ENCODE results near the gene ALKBH3.

Gene ALKBH3

GRCh38 chr11:43959321-43959995 lies 78.8 kb downstream of the ALKBH3 start:
- no peak overlapping the region for H2BK5ac ChIP-seq (ENCODE audit: low read length)
- no peak overlapping the region for H4K8ac ChIP-seq (ENCODE audit: low read depth, low read length)
- no peak overlapping the region for H4K5ac ChIP-seq (ENCODE audit: low read length)
- no CpG with 5 or more reads among the region's 6 CpGs for WGBS (ENCODE audit: extremely low coverage, insufficient coverage, low lambda C conversion rate)
- no peaks in the 10 kb centered on the region for H3K36me3 ChIP-seq (ENCODE audit: control insufficient read depth, insufficient read depth, low read length)
- no peak overlapping the region for H2BK120ac ChIP-seq (ENCODE audit: low read depth, low read length)
- peaks cover 10% of the 10 kb centered on the region for H3K4me1 ChIP-seq (ENCODE audit: control insufficient read depth, low read depth, low read length)
- no peak overlapping the region for H3K4ac ChIP-seq (ENCODE audit: low read depth, low read length)
- H3K27ac ChIP-seq (ENCODE audit: low read depth, low read length) = no peak overlapping the region
- H3K27me3 ChIP-seq (ENCODE audit: insufficient read depth, low read length, poor library complexity) = no peaks in the 10 kb centered on the region
- peak overlapping the region; percentile 19 for H3K56ac ChIP-seq (ENCODE audit: low read length)
- H3K79me2 ChIP-seq (ENCODE audit: control insufficient read depth, insufficient read depth, low read length) = no peaks in the 10 kb centered on the region
- no peak overlapping the region for H3K23ac ChIP-seq (ENCODE audit: low read length)
- no peak overlapping the region for H3K4me3 ChIP-seq (ENCODE audit: low read length)
- peak; percentile 70 for DNase-seq
- H2AK5ac ChIP-seq (ENCODE audit: low read length) = no peak overlapping the region
- no peak overlapping the region for H3K9ac ChIP-seq (ENCODE audit: low read length)
- peak overlapping the region; percentile 1 for H3K18ac ChIP-seq (ENCODE audit: low read length)
- no peaks in the 10 kb centered on the region for H3K79me1 ChIP-seq (ENCODE audit: low read length)
- H3K4me2 ChIP-seq (ENCODE audit: low read length) = no peak overlapping the region
- H2BK15ac ChIP-seq (replicated peaks; ENCODE audit: low read depth) = no peak overlapping the region

DNA sequence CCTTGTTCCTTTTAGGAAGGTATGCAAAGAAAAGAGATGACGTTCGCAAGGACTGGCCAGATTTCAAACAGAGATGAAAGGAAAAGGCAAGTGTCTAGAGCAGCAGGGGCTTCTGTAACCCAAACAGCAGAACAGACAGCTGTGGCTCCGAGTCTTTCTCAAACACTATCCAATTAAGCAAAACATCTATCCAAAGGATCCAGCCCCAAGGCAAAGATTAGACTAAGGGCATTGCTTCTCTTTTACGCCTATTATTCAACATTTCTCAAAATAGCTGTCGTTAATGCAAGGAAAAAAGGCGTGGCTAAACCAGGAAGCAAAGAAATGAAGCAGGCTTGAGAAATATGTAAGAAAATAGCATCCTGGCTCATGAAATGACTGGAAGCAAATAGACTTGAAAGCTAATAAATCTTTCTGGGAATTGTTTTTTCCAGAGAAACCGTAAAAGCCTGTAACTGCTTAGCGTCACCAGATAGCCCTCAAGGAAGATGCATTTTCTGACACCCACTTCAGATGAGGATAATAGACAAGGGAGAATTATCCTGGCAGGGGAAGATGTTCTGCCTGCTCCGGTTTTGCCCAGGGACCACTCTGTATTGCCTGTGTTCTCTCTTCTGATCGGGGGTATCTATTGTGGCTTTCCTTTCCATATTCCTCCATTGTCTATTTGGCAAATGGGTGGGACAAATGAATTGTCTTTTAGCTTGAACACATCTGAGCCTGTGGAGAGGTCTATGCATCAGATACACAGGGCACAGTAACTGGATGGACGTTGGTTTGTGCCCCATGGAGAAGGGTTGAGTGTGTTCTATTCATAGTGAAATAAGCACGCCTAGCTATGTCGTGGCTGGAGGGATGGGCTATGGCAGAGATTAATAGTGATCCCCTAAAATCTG lies 82.0 kb downstream of the ALKBH3 start:
- Histone ChIP-seq H3K18ac (ENCODE audit: low read length) (no peak overlapping the region), H2BK15ac (replicated peaks; ENCODE audit: low read depth) (no peak overlapping the region), H3K27me3 (ENCODE audit: insufficient read depth, low read length, poor library complexity) (no peaks in the 10 kb centered on the region), H3K4ac (ENCODE audit: low read depth, low read length) (no peak overlapping the region), H3K56ac (ENCODE audit: low read length) (no peak overlapping the region), H3K79me2 (ENCODE audit: control insufficient read depth, insufficient read depth, low read length) (no peaks in the 10 kb centered on the region), H3K36me3 (ENCODE audit: control insufficient read depth, insufficient read depth, low read length) (no peaks in the 10 kb centered on the region), H2BK5ac (ENCODE audit: low read length) (no peak overlapping the region), H2AK5ac (ENCODE audit: low read length) (no peak overlapping the region), H4K8ac (ENCODE audit: low read depth, low read length) (no peak overlapping the region), H3K4me2 (ENCODE audit: low read length) (no peak overlapping the region), H4K5ac (ENCODE audit: low read length) (no peak overlapping the region), H3K23ac (ENCODE audit: low read length) (no peak overlapping the region), H3K79me1 (ENCODE audit: low read length) (no peaks in the 10 kb centered on the region), H3K4me1 (ENCODE audit: control insufficient read depth, low read depth, low read length) (peaks cover 9% of the 10 kb centered on the region), H3K27ac (ENCODE audit: low read depth, low read length) (no peak overlapping the region), H2BK120ac (ENCODE audit: low read depth, low read length) (no peak overlapping the region), H3K4me3 (ENCODE audit: low read length) (no peak overlapping the region), H3K9ac (ENCODE audit: low read length) (no peak overlapping the region)
- WGBS (ENCODE audit: extremely low coverage, insufficient coverage, low lambda C conversion rate) = no CpG with 5 or more reads among the region's 13 CpGs
- DNase-seq = no peak

- WGBS (ENCODE audit: extremely low coverage, insufficient coverage, low lambda C conversion rate) = no CpG with 5 or more reads among the region's 2 CpGs
- Histone ChIP-seq H2BK15ac (replicated peaks; ENCODE audit: low read depth) (no peak overlapping the region), H3K27ac (ENCODE audit: low read depth, low read length) (no peak overlapping the region), H3K9ac (ENCODE audit: low read length) (no peak overlapping the region), H2BK120ac (ENCODE audit: low read depth, low read length) (no peak overlapping the region), H2BK5ac (ENCODE audit: low read length) (no peak overlapping the region), H3K27me3 (ENCODE audit: insufficient read depth, low read length, poor library complexity) (no peaks in the 10 kb centered on the region), H3K36me3 (ENCODE audit: control insufficient read depth, insufficient read depth, low read length) (no peaks in the 10 kb centered on the region), H3K56ac (ENCODE audit: low read length) (no peak overlapping the region), H2AK5ac (ENCODE audit: low read length) (no peak overlapping the region), H3K23ac (ENCODE audit: low read length) (no peak overlapping the region), H3K18ac (ENCODE audit: low read length) (no peak overlapping the region), H3K79me2 (ENCODE audit: control insufficient read depth, insufficient read depth, low read length) (no peaks in the 10 kb centered on the region), H3K4ac (ENCODE audit: low read depth, low read length) (no peak overlapping the region), H3K4me1 (ENCODE audit: control insufficient read depth, low read depth, low read length) (peaks cover 9% of the 10 kb centered on the region), H4K5ac (ENCODE audit: low read length) (no peak overlapping the region), H4K8ac (ENCODE audit: low read depth, low read length) (no peak overlapping the region), H3K4me3 (ENCODE audit: low read length) (no peak overlapping the region), H3K4me2 (ENCODE audit: low read length) (no peak overlapping the region), H3K79me1 (ENCODE audit: low read length) (no peaks in the 10 kb centered on the region)
- DNase-seq = no peak
Observed at GRCh38 chr11:43963279-43963620, 82.6 kb downstream of the ALKBH3 start.

DNA sequence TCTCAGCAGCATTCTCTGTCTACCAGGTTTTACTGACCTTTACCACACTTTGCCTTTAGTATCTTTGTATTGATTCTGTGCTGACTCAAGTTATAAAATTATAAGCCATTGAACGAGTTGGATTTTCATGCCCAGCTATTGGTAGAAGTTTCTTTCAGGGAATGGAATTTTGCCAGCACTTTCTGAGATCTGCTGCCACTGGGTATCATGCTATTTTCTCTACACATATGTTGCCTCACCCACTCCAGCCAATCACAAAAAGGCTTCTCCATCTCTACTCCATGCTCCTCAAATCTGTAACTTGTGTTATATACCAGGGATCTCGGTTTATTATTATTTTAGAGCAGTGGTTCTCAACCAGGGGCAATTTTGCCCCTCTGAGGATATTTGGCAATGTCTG lies 87.0 kb downstream of the ALKBH3 start:
- no peak overlapping the region for H4K8ac ChIP-seq (ENCODE audit: low read depth, low read length)
- H3K56ac ChIP-seq (ENCODE audit: low read length) = no peak overlapping the region
- no peak overlapping the region for H3K18ac ChIP-seq (ENCODE audit: low read length)
- H3K9ac ChIP-seq (ENCODE audit: low read length) = no peak overlapping the region
- no peaks in the 10 kb centered on the region for H3K79me1 ChIP-seq (ENCODE audit: low read length)
- H3K4me2 ChIP-seq (ENCODE audit: low read length) = no peak overlapping the region
- H3K79me2 ChIP-seq (ENCODE audit: control insufficient read depth, insufficient read depth, low read length) = no peaks in the 10 kb centered on the region
- WGBS (ENCODE audit: extremely low coverage, insufficient coverage, low lambda C conversion rate) = no CpG with 5 or more reads among the region's 2 CpGs
- H3K27ac ChIP-seq (ENCODE audit: low read depth, low read length) = no peak overlapping the region
- no peaks in the 10 kb centered on the region for H3K36me3 ChIP-seq (ENCODE audit: control insufficient read depth, insufficient read depth, low read length)
- no peak for DNase-seq
- no peak overlapping the region for H3K4me3 ChIP-seq (ENCODE audit: low read length)
- H2BK15ac ChIP-seq (replicated peaks; ENCODE audit: low read depth) = no peak overlapping the region
- no peaks in the 10 kb centered on the region for H3K27me3 ChIP-seq (ENCODE audit: insufficient read depth, low read length, poor library complexity)
- no peak overlapping the region for H3K23ac ChIP-seq (ENCODE audit: low read length)
- H3K4me1 ChIP-seq (ENCODE audit: control insufficient read depth, low read depth, low read length) = no peaks in the 10 kb centered on the region
- no peak overlapping the region for H3K4ac ChIP-seq (ENCODE audit: low read depth, low read length)
- no peak overlapping the region for H4K5ac ChIP-seq (ENCODE audit: low read length)
- no peak overlapping the region for H2BK5ac ChIP-seq (ENCODE audit: low read length)
- H2AK5ac ChIP-seq (ENCODE audit: low read length) = no peak overlapping the region
- no peak overlapping the region for H2BK120ac ChIP-seq (ENCODE audit: low read depth, low read length)

DNA sequence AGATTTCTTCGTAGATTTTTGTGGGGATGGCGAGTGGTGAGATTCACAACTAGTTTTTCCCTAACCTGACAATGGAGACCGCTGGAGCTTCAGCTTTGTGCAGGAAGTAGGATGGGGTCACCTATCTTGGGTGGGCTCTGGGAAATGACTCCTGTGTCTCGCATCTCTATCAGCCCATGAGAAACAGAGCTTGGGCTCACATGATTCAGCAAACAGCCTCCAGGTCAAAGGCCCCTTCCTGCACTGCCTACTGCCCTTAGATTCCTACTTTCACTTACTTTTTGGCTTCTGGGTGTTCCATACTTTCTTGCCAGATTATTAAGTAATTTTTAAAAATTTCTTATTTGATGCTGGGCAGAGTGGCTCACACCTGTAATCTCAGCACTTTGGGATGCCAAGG lies 88.1 kb downstream of the ALKBH3 start:
- H3K9ac ChIP-seq (ENCODE audit: low read length) = no peak overlapping the region
- no peak overlapping the region for H2BK5ac ChIP-seq (ENCODE audit: low read length)
- no peak overlapping the region for H3K23ac ChIP-seq (ENCODE audit: low read length)
- no peak overlapping the region for H3K4me2 ChIP-seq (ENCODE audit: low read length)
- H4K5ac ChIP-seq (ENCODE audit: low read length) = no peak overlapping the region
- H3K56ac ChIP-seq (ENCODE audit: low read length) = no peak overlapping the region
- H3K27ac ChIP-seq (ENCODE audit: low read depth, low read length) = no peak overlapping the region
- no peaks in the 10 kb centered on the region for H3K79me1 ChIP-seq (ENCODE audit: low read length)
- DNase-seq = no peak
- no peak overlapping the region for H2AK5ac ChIP-seq (ENCODE audit: low read length)
- H4K8ac ChIP-seq (ENCODE audit: low read depth, low read length) = no peak overlapping the region
- no peaks in the 10 kb centered on the region for H3K4me1 ChIP-seq (ENCODE audit: control insufficient read depth, low read depth, low read length)
- no peaks in the 10 kb centered on the region for H3K36me3 ChIP-seq (ENCODE audit: control insufficient read depth, insufficient read depth, low read length)
- no peak overlapping the region for H2BK120ac ChIP-seq (ENCODE audit: low read depth, low read length)
- H3K4me3 ChIP-seq (ENCODE audit: low read length) = no peak overlapping the region
- no peak overlapping the region for H3K4ac ChIP-seq (ENCODE audit: low read depth, low read length)
- H3K18ac ChIP-seq (ENCODE audit: low read length) = no peak overlapping the region
- H2BK15ac ChIP-seq (replicated peaks; ENCODE audit: low read depth) = no peak overlapping the region
- H3K27me3 ChIP-seq (ENCODE audit: insufficient read depth, low read length, poor library complexity) = no peaks in the 10 kb centered on the region
- no peaks in the 10 kb centered on the region for H3K79me2 ChIP-seq (ENCODE audit: control insufficient read depth, insufficient read depth, low read length)
- no CpG with 5 or more reads among the region's 4 CpGs for WGBS (ENCODE audit: extremely low coverage, insufficient coverage, low lambda C conversion rate)

Data from mesendoderm (in vitro differentiated cells).